Esophagus squamous epithelium (tissue), 4 donors: Measurements from ENCODE around the gene CNTN4.

Source experiments
- CTCF ChIP-seq, 6 experiments: fragments of 450-650 bp in 4 of 6; fragments of 200-600 bp in 2 of 6; sonication (generic) in 2 of 6; IDR thresholded peaks; one replicate each; pipeline ENCODE4 v1.5.1; 2016 to 2019; ENCODE audit warnings: antibody characterized with exemption in 6 of 6, mild to moderate bottlenecking in 4 of 6, moderate library complexity in 4 of 6
- POLR2A ChIP-seq, 4 donors: fragments of 450-650 bp; IDR thresholded peaks; one replicate each; pipeline ENCODE4 v1.6.1; 2017; ENCODE audit warnings: antibody characterized with exemption in 4 of 4, mild to moderate bottlenecking in 4 of 4, moderate library complexity in 3 of 4

GRCh38 chr3:2554656-2555055 is 456.0 kb downstream of the CNTN4 start:
- TF ChIP-seq CTCF (IDR thresholded peaks at IDR 0.05) (no peak), POLR2A (IDR thresholded peaks at IDR 0.05) (no peak)
